GM11168 (cell line): ENCODE results near the gene AHNAK2.

Experiments used
- in situ Hi-C: fragments of 300-500 bp; cut with MboI; formaldehyde crosslinking; loops from one replicate; pipeline ENCODE4 v1.12.0; 2022; ENCODE audit warnings: low sequenced_read_pairs; ENCODE audit not compliant: unreplicated experiment

AHNAK2 gene

DNA sequence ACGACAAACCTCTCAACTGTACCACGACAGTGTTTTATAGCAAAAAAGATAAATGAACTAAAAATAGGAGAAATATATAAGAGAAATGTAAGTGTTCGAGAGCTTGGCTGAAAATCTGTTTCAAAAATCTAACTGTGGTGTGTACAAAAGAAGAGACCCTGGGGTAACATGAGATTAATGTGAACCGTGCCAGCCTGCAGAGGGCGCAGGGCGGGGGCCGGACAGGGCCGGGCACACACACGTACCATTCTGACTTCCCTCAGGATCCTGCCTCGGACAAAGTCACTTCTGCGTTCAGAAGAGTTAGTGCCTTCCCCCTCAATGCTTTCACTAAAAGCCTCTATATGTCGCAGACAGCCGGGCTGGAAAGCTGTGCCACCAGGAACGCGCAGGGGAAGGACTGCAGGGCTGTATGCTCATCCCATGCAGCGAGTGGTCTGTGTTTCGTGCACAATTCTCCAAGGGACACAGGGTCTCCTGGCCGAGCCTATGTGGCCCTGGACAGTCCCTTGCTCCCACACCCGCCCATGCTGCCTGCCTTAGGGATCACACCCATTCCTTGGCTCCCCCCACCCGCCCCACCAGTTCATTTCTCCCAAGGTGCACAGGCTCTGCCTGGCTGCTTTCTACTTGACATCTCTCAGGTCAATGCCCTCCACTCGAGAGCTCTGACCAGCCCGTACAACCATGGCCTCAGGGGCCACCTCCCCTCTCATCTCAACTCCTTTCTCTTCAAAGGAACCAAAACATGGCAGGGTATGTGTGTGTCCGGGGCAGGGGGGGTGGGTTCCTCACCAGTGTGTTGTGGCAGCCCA, 34.2 kb upstream of the AHNAK2 start:
- in situ Hi-C loops = no loop called here

DNA sequence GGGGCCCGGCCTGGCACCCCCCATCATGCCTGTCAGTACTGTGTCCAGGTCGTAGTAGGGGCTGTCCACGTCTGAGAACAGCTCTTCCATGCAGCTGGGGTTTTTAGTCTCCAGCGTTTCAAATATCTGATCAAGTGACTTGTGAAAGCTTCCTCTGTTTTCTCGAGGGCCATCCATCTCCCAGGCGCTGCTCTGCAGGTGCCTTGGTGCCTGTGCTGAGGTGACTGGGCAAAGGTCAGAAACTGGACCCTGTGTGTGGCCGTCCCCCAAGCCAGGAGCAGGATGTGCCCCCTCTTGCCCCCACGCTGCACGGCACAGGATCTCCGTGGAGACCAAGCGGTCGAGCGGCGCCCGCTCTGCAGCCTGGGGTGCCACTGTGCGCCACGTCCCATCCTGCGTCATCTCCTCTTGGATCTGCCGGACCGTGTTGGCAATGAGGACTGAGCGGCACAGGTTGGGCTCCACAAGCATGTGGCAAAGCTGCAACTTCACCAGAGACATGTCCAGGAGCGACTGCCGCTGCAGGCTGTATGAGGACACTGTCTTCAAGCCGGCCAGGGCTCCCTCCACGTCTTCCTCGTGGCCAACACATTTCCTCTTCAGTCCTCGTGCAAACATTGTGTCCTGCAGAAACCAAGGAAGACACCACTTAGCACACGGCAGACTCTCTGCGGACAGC, 33.3 kb upstream of the AHNAK2 start:
- in situ Hi-C loops = no loop called here

DNA sequence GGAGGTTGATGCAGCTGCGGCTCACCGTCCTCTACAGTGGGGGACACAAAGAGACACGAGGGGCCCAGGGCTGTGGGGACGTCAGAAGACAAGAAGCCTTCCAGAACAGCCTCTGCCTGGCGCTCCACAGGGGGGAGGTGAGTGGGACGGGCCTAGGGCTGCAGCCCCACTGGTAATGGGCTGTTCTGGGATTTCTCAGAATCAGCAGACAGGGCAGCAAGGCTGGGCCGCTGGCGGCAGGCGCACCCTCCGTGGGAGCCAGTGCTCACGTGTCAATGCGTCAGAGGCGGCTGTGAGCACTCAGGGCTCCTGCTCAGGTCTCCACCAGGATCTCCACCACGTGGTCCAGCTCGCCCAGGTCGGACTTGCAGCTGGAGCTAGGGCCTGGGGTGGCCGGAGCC, 32.7 kb upstream of the AHNAK2 start:
- in situ Hi-C loops = no loop called here

DNA sequence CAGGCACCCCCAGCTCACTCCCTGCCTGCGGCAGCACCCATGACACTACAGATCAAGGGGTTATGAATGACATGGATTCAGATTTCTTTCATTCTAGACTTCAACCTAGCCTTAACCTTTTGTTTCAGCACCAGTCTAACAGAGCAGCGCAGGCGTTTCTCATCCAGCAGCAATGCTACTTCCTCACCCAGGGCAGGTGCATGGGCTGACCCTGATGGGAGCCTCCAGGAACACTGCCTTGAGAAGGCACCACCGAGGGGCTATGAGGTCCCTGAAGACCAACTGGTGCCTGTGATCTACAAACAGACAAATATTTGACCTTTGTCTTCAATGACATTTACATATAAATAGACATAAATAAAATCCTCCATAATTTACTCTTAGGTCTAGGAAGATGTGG, 31.9 kb upstream of the AHNAK2 start:
- in situ Hi-C loops = no loop called here

DNA sequence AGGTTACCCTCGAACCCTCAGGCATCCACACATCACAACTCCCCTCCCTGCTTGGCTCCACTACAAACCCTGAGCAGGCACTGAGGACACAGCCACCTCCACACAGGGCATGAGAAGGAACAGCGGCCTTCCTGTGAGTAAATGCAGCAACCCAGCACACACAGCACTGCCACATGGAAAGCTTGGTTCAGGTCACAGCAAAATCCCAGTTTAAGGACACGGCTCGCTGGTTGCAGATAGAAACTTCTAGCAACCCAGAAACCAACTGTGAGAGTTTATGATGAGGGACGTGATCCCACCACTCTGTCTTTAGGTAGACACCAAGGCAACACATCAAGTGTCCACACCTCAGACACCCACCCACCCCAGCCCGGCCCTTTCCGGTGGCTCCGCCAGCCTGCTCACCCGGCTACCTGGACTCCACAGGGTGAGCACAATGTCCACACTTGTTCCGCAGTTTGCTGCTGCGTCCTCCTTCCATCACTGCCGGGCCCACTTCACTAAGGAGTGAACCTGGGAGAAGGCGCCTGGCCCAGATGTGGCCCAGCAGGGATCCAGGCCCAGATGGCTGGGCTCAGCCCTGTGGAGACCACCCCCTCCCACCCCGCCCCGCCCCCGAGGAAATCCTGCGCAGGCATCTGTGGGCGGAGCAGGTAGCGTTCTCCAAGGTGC, 29.6 kb upstream of the AHNAK2 start:
- in situ Hi-C loops = no loop called here

DNA sequence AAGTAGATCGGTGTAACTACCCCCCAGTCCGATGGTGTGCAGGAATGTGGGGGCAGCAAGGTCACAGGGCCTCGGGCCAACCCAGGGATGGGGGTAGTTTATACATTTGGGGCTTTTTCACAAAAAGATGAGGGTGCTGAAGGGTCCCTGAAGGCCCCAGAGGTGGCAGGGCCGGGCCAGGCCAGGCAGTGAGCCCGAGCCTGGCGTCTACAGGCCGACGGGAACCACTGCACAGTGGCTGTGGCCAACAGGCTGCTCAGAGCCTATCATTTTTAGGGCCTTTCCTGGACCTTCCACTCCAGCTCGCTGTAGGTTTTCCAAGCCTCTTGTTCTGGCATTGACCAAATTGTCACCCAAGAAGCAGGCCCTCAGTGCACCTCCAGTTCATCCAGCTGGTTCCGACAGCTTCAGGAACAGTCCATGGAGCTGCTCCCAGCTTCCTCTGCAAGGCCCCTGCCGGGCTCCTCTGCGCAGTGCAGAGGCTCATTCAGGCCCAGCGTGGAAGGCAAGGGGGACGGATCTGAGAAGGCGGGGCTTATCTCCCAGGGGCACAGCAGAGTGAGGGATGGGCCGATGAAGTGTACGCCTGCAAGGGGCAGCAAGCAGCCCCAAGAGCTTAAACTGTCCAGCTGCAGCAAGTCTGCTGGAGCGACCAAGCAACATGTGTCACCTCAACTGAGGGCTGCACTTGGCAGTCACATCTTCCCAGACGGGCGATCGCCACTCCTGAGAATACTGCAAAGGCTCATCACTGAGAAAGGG, 28.8 kb upstream of the AHNAK2 start:
- in situ Hi-C loops = no loop called here

DNA sequence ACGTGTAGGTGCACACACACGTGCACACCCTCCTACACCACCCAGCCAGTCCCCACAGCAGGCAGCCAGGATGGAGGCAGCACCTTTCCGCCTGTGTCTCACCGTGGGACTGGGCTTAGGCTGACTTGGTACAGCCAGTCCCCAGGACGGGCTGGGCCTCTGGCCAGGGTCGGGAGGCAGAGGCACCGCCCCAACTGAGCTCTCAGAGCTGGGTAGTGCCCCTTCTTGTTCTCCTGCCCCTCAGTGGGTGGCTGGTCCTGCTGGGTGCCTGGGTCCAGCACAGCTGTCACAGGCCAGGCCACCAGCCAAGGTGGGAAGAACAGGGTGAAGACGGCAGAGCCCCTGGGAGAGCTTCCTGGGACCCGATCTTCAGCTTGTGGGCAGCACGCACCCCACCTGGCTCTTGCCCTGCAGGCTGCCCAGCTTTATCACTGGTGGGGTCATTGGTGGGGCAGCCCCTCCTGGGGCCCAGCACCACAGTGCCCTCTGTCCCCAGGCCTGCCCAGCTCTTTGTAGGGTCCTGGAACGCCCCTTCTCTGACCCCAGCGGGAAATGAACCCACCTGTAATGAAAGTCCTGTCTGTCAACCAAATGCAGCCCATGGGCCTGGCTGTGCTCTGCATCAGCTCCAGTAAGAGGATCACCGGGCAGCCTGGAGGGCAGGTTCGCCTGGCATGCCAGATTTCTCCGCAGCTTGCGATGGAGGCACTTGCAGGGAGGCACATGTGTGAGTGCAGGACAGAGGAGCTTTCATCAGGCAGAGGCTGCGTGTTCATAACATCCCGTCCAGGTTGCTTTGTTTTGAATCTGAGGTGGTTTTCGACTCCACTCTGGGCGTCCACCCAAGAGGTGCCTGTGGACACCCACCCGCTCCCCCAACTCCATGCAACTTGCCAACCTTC, 28.0 kb upstream of the AHNAK2 start:
- in situ Hi-C loops = no loop called here

DNA sequence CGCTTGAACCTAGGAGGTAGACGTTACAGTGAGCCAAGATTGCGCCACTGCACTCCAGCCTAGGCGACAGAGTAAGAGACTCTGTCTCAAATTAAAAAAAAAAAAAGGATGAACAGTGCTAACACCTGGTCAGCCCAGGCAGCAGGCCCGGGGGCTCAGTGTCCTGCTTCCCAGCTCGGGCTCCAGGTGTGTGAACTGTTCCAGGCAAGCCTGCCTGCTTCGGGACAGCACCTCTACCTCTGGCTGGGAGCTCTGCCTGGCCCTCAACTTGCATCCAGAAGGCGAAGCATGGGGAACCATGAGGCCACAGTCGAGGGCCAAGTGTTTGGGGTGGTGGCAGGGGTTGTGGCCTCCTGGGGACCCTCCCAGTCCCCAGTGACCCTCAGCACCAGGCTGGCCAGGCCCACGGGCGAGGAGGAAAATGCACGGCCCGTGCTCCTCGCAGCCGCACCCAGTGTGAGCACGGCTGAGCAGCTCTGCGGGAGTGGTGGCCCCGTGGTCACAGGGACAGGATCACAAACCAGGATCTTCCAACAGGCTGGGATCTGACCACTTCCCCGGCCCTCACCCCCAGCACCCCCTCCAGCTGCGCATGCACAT, 27.3 kb upstream of the AHNAK2 start:
- in situ Hi-C loops = no loop called here

DNA sequence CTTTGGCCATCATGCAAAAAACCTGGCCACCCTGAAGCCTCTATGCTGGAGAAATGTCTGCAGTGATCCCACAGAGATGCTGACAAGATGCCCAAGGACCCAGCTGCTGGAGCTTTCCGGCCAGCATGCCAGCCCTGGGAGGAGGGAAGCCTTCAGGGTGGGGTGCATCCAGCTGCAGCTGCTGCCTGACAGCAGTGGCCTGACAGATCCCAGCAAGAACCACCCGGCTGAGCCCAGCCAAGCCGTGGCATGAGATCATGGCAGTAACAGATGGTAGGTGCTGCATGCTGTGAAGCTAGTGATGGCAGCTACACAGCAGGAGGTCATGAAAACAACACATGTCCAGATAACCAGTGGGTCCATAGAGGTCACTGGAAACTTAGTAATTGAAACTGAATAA, 21.2 kb upstream of the AHNAK2 start:
- in situ Hi-C loops = no loop called here

DNA sequence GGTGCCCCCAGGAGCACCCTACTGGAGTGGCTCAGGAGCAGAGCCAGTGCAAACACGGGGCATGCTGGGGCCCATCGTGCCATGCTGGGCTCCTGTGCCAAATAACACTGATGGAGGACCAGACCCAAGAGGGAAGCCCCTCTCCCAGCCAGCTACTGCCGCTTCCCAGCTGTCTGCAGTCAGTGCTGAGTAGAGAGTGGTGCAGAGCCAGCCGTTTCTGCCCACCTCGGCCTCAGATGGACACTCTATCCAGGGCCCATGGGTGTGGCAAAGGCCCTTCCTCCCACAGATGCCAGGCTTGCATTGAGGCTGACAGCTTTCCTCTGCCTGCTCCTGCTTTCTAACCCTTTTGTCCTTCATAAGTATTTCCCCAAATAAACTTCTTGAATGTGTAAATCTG, 20.6 kb upstream of the AHNAK2 start:
- in situ Hi-C loops = no loop called here

- in situ Hi-C loops = no loop called here
Observed at GRCh38 chr14:104996483-104996882, 18.3 kb upstream of the AHNAK2 start.

GRCh38 chr14:104996032-104996431, 17.9 kb upstream of the AHNAK2 start:
- in situ Hi-C loops = no loop called here

DNA sequence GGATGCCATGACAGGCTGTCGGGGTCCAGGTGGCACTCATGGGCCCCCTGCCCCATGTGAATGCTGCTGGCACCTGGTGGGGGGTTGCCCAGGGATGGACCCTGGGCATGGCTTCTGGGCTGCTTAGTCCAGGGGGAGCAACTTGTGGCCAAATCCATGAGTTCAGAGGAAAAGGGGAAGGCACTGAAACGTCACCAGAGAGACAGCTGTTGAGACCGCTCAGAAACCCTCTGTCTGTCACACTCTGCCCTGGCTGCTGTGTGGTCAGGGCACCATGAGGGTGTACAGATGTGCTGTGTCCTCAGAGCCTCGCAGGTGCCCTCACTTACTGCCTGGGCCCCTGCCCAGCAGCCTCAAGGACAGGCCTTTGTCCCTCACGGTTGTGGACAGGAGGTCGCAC, 16.8 kb upstream of the AHNAK2 start:
- in situ Hi-C loops = no loop called here

- in situ Hi-C loops = no loop called here
Observed at GRCh38 chr14:104993808-104994591, 15.8 kb upstream of the AHNAK2 start.

- in situ Hi-C loops = no loop called here
Observed at GRCh38 chr14:104993306-104993705, 15.1 kb upstream of the AHNAK2 start.

DNA sequence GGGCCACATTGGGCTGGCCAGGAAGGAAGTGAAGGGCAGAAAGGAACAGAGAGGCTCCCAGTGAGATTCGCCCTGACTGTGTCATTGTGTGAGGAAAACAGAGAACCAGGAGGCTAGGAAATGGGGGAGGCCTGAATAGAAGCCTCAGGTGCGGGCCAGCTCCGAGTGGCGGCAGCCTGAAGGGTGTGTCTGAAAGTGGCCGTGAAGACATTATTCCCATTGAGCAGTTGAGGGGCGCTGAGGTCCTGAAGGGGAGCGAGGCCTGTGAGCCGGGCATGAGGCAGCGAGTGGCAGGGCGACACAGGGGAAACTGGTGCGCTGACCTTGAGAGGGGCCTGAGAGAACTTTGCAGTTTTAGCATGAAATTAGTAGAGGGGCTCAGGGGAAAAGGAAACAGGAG, 14.3 kb upstream of the AHNAK2 start:
- in situ Hi-C loops = no loop called here

- in situ Hi-C loops = no loop called here
Observed at GRCh38 chr14:104991896-104992230, 13.7 kb upstream of the AHNAK2 start.

- in situ Hi-C loops = no loop called here
Observed at GRCh38 chr14:104989951-104990303, 11.8 kb upstream of the AHNAK2 start.
